BJ (cell line): ENCODE data around the gene STRN. TPM values are rescaled to one million over a fixed set of nuclear protein-coding genes. Genes with fewer than 3 reads are reported as not detected.

ENCODE experiments used
- CTCF ChIA-PET: fragments of 350-600 bp; formaldehyde crosslinking; extraction: SDS; loops from one replicate; lab custom pipeline; 2021; ENCODE audit warnings: antibody characterized with exemption, inconsistent platforms; lab: Yijun Ruan, JAX
- POLR2A ChIA-PET: fragments of 300-600 bp; sonication (Branson Sonifier 250); formaldehyde crosslinking; extraction: SDS; loops from one replicate; lab custom pipeline; 2021; ENCODE audit warnings: antibody characterized with exemption; lab: Charles Lee
- DNase-seq: peaks from one replicate; pipeline ENCODE4 v3.0.0-alpha.2; 2011; ENCODE audit warnings: low read depth
- H3K27me3 ChIP-seq: 2 replicates; pipeline ENCODE4 v1.6.0; 2011; ENCODE audit warnings: low read length; ENCODE audit not compliant: control insufficient read depth, insufficient read depth
- H3K36me3 ChIP-seq: 2 replicates; pipeline ENCODE4 v1.5.1; 2011; ENCODE audit warnings: low read length; ENCODE audit not compliant: control insufficient read depth, insufficient read depth
- H3K4me3 ChIP-seq: 2 replicates; pipeline ENCODE4 v1.5.1; 2011; ENCODE audit warnings: low read depth, mild to moderate bottlenecking, control low read depth, low read length
- polyA minus RNA-seq: library from RNA; depleted of rRNA, polyadenylated mRNA; stranded (reverse); fragments of >200 nt; gene quantifications from 2 replicates; pipeline ENCODE4 v1.2.3, GENCODE V29; 2011; rRNA and poly(A)+ RNA removed
- polyA plus RNA-seq: library from polyadenylated mRNA; depleted of rRNA; stranded (reverse); fragments of >200 nt; gene quantifications from 2 replicates; pipeline ENCODE4 v1.2.3, GENCODE V29; 2011; rRNA removed
- TF ChIP-seq, protein P1 (sequence below): IDR thresholded peaks from 2 replicates; pipeline ENCODE4 v1.5.1; 2011; ENCODE audit warnings: low read depth, mild to moderate bottlenecking, control low read depth, inconsistent platforms, low read length, moderate library complexity; ENCODE audit not compliant: insufficient read depth

Gene STRN, protein sequence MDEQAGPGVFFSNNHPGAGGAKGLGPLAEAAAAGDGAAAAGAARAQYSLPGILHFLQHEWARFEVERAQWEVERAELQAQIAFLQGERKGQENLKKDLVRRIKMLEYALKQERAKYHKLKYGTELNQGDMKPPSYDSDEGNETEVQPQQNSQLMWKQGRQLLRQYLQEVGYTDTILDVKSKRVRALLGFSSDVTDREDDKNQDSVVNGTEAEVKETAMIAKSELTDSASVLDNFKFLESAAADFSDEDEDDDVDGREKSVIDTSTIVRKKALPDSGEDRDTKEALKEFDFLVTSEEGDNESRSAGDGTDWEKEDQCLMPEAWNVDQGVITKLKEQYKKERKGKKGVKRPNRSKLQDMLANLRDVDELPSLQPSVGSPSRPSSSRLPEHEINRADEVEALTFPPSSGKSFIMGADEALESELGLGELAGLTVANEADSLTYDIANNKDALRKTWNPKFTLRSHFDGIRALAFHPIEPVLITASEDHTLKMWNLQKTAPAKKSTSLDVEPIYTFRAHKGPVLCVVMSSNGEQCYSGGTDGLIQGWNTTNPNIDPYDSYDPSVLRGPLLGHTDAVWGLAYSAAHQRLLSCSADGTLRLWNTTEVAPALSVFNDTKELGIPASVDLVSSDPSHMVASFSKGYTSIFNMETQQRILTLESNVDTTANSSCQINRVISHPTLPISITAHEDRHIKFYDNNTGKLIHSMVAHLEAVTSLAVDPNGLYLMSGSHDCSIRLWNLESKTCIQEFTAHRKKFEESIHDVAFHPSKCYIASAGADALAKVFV
- polyA plus RNA-seq (8.5 and 18.0 TPM in 2 replicates), polyA minus RNA-seq (15.4 and 16.5 TPM in 2 replicates)

DNA sequence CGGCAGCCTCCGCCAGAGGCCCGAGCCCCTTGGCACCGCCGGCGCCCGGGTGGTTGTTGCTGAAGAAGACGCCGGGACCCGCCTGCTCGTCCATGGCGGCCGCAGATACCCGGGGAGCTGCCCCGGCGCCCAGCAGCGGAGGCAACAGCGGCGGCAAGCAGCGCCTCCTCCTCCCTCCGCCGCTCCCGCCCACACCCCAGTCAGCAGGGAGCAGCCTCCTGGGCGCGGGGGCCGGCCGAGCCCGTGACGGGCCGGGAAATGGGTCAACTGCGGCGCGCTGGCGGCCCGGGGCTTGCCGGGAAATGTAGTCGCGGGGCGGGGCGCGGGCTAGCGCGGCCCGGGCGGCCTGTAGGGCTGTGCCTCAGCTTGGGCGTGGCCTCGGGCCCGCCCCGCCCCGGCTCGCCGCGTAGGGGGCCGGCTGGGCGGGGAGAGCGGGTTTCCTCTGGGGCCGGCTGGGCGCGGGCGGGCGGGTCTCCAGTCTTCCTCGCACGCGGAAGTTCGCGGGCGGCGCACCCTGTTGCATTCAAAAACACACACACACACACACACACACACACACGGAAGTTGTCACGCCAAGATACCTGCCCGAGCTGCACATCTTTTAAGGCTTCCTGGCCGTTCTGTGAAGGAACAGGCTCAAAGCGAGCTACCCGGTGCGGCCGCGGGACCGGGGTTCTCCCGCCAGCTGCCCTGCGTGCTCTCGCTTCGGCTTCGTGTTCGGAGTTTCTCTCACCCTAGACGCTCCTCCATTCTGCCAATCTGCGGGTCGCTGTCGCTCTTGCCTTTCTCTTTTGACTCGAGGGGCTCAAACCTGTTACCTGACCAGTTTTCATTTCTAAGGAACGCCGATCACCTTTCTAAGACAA is at the start of gene STRN:
STRN (minus strand) TSS at position 167 of the 866 bp plus-strand sequence; CDS start at position 94, 73 bp downstream.
- CTCF ChIA-PET, result no interaction called here
- POLR2A ChIA-PET, result interaction anchor here (0.6 to 0.7 kb wide), 2 partner anchors 14 to 45 kb away, joined by 4 to 5 read pairs; no protein-coding TSS in a partner anchor
- DNase-seq, result peak; percentile 77

DNA sequence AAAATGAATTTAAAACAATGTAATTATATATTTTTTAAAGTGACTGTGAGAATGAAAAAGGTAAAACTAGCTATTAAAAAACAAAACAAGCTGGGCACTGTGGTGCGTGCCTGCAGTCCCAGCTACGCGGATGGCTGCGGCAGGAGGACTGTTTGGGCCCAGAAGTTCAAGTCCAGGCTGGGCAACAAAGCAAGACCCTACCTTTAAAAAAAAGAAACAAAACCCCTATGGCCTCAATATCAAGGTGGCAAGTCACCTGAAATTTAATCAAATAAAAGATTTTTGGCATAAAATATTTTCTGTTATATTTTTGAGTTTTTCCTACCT is 46.9 kb upstream of the STRN start:
- Histone ChIP-seq H3K27me3 (no peaks in the 10 kb centered on the region), H3K4me3 (no peak overlapping the region), H3K36me3 (no peaks in the 10 kb centered on the region)
- ChIA-PET POLR2A (no interaction called here), CTCF (no interaction called here)
- TF ChIP-seq, protein P1, sequence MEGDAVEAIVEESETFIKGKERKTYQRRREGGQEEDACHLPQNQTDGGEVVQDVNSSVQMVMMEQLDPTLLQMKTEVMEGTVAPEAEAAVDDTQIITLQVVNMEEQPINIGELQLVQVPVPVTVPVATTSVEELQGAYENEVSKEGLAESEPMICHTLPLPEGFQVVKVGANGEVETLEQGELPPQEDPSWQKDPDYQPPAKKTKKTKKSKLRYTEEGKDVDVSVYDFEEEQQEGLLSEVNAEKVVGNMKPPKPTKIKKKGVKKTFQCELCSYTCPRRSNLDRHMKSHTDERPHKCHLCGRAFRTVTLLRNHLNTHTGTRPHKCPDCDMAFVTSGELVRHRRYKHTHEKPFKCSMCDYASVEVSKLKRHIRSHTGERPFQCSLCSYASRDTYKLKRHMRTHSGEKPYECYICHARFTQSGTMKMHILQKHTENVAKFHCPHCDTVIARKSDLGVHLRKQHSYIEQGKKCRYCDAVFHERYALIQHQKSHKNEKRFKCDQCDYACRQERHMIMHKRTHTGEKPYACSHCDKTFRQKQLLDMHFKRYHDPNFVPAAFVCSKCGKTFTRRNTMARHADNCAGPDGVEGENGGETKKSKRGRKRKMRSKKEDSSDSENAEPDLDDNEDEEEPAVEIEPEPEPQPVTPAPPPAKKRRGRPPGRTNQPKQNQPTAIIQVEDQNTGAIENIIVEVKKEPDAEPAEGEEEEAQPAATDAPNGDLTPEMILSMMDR, result no peak
- no peak for DNase-seq

More for the DNA sequence above, at the start of gene STRN:
- peak within 1 kb of the TSS; percentile 88 for H3K4me3 ChIP-seq
- no peaks in the 10 kb centered on the region for H3K36me3 ChIP-seq
- TF ChIP-seq, protein P1, result no peak
- H3K27me3 ChIP-seq, result no peaks in the 10 kb centered on the region

DNA sequence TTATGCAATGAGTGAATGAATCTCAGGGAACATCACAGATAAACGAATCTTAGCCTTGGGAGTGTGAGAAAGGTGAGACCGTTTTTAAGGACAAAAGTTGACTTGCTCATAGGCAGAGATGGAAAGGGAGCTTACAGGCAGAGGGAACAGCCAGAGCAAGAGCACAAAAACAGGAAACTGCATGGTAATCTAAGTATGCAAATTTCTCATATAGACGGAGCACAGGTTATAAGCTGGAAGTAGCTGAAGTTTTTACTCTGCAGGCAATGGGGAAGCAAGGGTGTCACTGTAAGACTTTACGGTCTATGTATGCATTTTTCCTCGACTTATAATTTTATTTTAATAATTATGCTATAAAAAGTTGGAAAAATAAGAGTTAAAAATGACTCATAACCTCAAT is 44.8 kb upstream of the STRN start:
- H3K36me3 ChIP-seq, result no peaks in the 10 kb centered on the region
- CTCF ChIA-PET, result no interaction called here
- no peak for DNase-seq
- H3K27me3 ChIP-seq, result no peaks in the 10 kb centered on the region
- POLR2A ChIA-PET, result no interaction called here
- no peak overlapping the region for H3K4me3 ChIP-seq
- TF ChIP-seq, protein P1, result no peak

DNA sequence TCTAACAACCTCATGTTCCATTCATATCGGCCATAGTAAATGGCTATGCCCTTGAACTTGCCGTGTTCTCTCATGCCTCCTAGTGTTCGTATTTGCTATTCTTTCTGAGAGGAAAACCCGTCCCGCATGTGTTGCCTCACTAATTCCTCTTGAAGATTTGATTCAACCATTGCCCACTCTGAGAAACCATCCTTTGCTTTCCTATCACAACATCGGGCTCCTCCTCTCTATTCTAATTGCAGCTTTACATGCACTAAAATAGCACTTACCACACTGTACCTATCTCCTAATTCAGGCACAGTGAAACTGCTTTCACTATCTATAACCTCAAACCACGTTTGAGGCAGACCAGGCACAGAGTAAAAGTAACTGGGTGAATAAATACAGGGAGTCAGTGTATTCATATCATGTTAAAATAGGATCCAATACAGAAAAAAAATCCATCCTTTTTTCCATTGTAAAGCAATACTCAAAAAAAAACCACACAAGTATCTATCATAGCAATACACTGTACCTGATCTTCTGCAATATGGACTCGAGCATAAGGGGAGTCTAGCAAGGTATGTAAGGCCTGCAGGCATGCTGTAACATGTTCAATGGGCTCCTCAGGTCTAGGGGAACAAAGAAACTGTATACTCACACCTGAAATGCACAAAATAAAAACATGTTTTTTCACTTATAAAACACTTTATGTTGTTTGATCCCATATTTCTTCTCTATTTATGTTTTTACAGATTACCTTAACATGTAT is 39.0 kb upstream of the STRN start:
- Histone ChIP-seq H3K27me3 (no peaks in the 10 kb centered on the region), H3K4me3 (no peak overlapping the region), H3K36me3 (no peaks in the 10 kb centered on the region; the same call in 1 of the 2 replicates)
- CTCF ChIA-PET, result no interaction called here
- DNase-seq, result no peak
- POLR2A ChIA-PET, result no interaction called here
- TF ChIP-seq, protein P1, result peak; percentile 26; the same call in 1 of the 2 replicates
